ENCODE data around the gene MTFR1L. TPM values are rescaled to one million over a fixed set of nuclear protein-coding genes. Genes with fewer than 3 reads are reported as not detected.
A peak's percentile ranks its signal among the peaks of the same experiment; 100 is the strongest.

The MTFR1L gene
- total and polyA plus RNA-seq, 9 of the 15 experiments (the other 6 are each of a cell fraction or from before 2014, with no cell fraction given) = 41.4 to 98.5 (median 53.7) TPM

DNA sequence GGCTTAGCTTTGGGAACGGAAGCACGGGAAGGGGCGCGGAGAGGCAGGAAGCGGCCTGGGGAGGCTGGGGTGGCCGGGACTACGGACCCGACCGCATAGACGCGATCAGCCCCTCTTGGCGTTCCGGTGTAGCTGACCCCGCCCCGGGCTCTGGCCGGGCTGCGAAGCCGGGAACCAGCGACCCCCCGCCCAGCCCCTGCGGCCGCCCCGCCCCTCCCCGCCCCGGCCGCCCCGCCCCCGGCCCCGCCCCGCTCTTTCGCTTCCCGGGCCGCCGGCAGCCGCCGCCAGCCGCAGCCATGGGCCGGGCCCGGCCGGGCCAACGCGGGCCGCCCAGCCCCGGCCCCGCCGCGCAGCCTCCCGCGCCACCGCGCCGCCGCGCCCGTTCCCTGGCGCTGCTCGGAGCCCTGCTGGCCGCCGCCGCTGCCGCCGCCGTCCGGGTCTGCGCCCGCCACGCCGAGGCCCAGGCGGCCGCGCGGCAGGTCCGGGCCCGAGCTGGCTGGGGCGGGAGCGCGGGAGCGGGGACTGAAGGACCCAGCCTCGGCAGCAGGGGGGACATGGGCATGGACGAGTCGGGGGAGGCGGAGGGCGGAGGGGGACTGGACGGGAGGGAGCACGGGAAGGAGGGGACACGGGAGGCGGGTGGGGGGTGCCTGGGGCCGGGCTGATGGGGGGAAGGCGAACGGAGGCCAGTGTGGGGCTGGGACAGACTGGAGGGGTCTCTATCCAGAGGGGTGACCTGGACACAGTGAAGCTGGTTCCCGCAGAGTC lies 19.6 kb upstream of the MTFR1L start, which contains the start of gene SELENON (continued):
- TF ChIP-seq KLF16 (IDR thresholded peaks at IDR 0.05) = no peak
- TF ChIP-seq ZFX (CRISPR knock-in tag; IDR thresholded peaks at IDR 0.05) = peak; percentile 82
- 0 out of 2 replicates have a peak, but pooled peaks have one; percentile 4 for TF ChIP-seq LCOR (CRISPR knock-in tag; IDR thresholded peaks at IDR 0.05)
- TF ChIP-seq AFF1 (IDR thresholded peaks at IDR 0.05; ENCODE audit: low read depth in 1 of 2, partially characterized antibody in 2 of 2) = no peak
- TF ChIP-seq MYC (IDR thresholded peaks at IDR 0.05; ENCODE audit: low read depth, low read length) = 0 out of 2 replicates have a peak, but pooled peaks have one; percentile 27
- TF ChIP-seq MYC (CRISPR knock-in tag; IDR thresholded peaks at IDR 0.05; ENCODE audit: borderline replicate concordance, low read depth) = no peak
- TF ChIP-seq MTA3 (IDR thresholded peaks at IDR 0.05; ENCODE audit: borderline replicate concordance) = no peak
- TF ChIP-seq GABPA (tag; conservative IDR thresholded peaks at IDR 0.05; ENCODE audit: low read depth) = peak; percentile 69
- TF ChIP-seq IRF9 (tag; IDR thresholded peaks at IDR 0.05) = no peak
- no peak for TF ChIP-seq ZNF324 (CRISPR knock-in tag; IDR thresholded peaks at IDR 0.05)
- no peak for TF ChIP-seq ZC3H11A (IDR thresholded peaks at IDR 0.05; ENCODE audit: low read depth, low read length)
- TF ChIP-seq NR0B1 (IDR thresholded peaks at IDR 0.05; ENCODE audit: partially characterized antibody) = no peak
- TF ChIP-seq, protein P1, sequence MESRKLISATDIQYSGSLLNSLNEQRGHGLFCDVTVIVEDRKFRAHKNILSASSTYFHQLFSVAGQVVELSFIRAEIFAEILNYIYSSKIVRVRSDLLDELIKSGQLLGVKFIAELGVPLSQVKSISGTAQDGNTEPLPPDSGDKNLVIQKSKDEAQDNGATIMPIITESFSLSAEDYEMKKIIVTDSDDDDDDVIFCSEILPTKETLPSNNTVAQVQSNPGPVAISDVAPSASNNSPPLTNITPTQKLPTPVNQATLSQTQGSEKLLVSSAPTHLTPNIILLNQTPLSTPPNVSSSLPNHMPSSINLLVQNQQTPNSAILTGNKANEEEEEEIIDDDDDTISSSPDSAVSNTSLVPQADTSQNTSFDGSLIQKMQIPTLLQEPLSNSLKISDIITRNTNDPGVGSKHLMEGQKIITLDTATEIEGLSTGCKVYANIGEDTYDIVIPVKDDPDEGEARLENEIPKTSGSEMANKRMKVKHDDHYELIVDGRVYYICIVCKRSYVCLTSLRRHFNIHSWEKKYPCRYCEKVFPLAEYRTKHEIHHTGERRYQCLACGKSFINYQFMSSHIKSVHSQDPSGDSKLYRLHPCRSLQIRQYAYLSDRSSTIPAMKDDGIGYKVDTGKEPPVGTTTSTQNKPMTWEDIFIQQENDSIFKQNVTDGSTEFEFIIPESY (CRISPR knock-in tag; IDR thresholded peaks at IDR 0.05) = no peak
- TF ChIP-seq JUN (IDR thresholded peaks at IDR 0.05; ENCODE audit: borderline replicate concordance, low read depth, low read length) = no peak
- no peak for TF ChIP-seq JUN (CRISPR knock-in tag; IDR thresholded peaks at IDR 0.05; ENCODE audit: borderline replicate concordance)
- TF ChIP-seq RBBP5 (IDR thresholded peaks at IDR 0.05; ENCODE audit: borderline replicate concordance, insufficient read depth, low read length, poor library complexity, severe bottlenecking) = peak; percentile 8
- TF ChIP-seq DNMT1 (IDR thresholded peaks at IDR 0.05) = no peak
- TF ChIP-seq FOXK2 (conservative IDR thresholded peaks at IDR 0.05 in 1 of 2, IDR thresholded peaks at IDR 0.05 in 1 of 2; ENCODE audit: low read depth in 2 of 2) = no peak
- TF ChIP-seq ZBTB7A (IDR thresholded peaks at IDR 0.05; ENCODE audit: borderline replicate concordance, control insufficient read depth, low read depth, low read length) = peak; percentile 35; the same call in 1 of the 2 replicates
